CD4-positive, alpha-beta T cell treated with Interleukin-12 subunit alpha and Interleukin-12 subunit beta, for 1 hour (primary cell): Measurements from ENCODE around the gene MRPL41.
A peak's percentile ranks its signal among the peaks of the same experiment; 100 is the strongest.
"Not testable (repeated sequence)": the region's sequence is repeated elsewhere in the genome, so short reads cannot be mapped to it uniquely, and the experiment has no call there.

Experiments
- DNase-seq: peaks from one replicate; pipeline ENCODE4 v3.0.0-alpha.2; 2020

MRPL41 gene

DNA sequence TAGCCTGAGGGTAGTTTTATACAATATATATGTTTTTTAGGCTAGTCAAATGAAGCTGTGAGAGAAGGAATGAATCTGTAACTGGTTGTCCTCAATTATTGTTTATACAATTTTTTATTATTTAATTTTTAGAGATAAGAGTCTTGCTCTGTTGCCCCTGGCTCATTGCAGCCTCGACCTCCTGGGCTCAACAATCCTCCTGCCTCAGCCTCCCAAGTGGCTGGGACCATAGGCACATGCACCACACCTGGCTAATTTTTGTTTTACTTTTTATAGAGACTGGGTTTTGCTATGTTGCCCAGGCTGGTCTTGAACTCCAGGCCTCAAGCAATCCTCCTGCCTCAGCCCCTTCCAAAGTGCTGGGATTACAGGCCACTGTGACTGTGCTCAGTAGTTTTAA, 2.7 kb downstream of the MRPL41 start:
- no peak for DNase-seq

- DNase-seq, result no peak
Observed at GRCh38 chr9:137555179-137555578, 3.5 kb downstream of the MRPL41 start.

GRCh38 chr9:137556069-137556838, 4.6 kb downstream of the MRPL41 start:
- no peak for DNase-seq

DNA sequence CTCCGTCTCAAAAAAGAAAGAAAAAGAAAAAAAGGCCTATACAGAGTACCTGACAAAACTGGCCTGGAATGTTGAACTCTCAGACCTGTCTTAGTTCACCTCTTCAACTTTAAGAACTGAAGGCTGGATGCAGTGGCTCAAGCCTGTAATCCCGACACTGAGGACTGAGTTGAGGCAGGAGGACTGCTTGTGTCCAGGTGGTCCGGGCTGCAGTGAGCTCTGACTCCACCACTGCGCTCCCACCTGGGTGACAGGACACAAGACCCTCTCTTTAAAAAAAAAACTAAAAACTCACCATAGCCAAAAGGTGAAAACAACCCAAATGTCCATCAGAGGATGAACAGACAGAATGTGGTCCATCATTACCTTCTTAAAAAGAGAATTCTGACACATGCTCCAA, 6.4 kb downstream of the MRPL41 start:
- no peak for DNase-seq

DNA sequence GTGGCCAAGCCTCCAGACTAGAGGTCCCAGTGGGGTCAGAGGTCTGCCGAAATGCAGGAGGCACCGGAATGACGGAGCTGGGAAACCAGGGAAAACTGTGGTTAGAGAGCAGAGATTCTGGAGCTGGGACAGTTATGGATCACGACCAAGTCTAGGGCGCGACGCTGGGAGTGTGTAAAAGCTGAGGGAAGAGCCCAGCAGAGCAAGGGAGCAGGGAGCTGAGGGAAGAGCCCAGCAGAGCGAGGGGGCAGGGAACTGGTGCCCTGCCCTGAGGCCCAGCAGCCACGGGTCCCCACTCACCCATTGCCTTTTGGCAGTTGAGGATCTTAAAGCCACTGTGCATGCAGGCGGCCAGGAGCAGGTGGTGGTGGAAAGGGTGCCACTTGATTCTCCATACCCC, 12.5 kb downstream of the MRPL41 start:
- DNase-seq, result no peak

DNA sequence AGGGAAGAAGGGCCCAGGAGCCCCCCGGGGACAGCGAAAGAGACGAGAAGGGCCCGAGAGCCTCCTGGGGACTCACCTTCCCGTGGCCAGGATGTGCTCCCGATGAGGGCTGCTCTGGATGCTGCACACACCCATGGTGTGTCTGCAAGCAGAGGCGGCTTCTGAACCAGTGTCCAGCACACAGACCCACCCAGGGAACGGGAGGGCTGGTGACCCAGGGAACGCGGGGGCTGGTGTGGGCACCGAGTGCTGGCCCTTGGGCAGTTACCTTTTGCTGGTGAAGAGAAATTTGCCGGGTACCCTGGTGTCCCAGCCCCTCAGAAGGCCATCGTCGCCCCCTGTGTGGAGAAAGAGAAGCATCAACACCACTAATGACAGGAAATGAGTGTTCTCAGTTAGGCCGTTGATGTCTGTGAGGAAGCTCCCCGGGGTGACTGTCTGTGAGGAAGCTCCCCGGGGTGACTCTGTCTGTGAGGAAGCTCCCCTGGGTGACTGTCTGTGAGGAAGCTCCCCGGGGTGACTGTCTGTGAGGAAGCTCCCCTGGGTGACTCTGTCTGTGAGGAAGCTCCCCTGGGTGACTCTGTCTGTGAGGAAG, 13.2 kb downstream of the MRPL41 start:
- no peak for DNase-seq

- DNase-seq, result not testable (repeated sequence)
Observed at GRCh38 chr9:137568445-137568844, 16.8 kb downstream of the MRPL41 start.

DNA sequence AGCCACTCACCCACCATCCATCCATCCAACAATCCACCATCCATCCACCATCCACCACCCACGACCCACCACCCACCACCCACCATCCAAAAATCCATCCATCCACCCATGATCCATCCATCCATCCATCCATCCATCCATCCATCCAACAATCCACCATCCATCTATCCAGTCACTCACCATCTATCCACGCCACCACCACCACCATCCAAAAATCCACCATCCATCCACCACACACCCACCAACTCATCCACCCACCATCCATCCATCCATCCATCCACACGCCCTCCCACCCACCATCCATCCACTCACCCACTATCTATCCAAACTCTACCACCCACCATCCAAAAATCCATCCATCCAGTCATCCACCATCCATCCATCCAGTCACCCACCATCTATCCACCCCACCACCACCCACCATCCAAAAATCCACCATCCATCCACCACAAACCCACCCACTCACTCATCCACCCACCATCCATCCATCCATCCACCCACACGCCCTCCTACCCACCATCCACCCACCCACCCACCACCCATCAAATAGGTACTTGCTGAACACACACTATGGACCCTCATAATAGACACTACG, 18.0 kb downstream of the MRPL41 start:
- DNase-seq, result no peak

DNA sequence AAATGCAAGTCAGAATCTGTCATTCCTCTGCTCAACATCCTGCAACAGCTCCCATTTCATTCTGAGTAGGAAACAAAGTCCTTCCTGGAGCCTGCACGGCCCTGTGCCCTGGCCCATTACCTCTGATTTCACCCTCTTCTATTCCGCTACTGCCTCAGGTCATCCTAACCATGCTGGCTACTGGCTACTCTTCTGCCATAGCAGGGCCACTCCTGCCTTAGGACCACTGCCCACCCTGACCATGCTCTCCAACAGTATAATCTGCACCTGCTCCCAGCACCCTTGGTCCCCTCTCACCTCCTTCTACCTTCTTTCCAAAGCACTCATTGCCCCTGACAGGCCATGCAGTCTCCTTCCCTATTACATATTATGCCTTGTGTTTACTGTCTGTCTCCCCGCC, 18.9 kb downstream of the MRPL41 start:
- DNase-seq, result no peak

DNA sequence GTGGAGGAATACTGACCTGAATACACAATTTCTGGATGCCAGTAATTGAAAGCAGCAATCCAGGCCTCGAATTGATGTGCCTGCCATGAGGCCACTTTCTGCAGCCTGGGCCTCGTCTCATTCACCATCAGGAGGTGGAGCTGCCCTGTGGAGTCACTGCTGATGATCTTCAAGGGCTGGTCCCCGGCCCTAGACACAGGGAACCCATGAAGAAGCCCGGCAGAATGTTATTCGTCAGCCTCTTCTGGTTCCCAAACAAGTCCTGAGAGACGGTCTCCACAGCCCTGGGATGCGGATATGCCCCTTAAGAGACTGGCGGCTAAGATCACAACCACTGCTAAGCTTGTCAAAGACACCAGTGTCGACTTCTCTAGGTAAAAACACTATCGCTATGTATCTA, 22.5 kb downstream of the MRPL41 start:
- DNase-seq, result no peak

DNA sequence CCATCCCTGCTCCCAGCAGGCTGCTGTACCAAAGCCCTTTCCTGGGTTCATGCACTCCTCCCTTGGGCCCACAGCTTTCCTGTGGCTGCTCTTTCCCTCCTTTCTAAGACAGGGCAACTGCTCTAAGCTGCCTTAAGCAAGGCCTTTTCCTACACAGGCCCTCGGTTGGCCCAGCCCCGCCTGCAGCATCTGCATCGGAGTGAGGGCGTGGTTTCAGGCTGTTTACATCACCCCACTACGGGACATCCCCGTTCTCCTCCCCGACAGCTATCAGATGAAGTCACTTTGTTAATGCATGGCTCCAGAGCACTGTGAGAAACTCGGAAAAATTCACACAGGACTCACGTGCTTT, 23.7 kb downstream of the MRPL41 start:
- DNase-seq, result peak; percentile 40

DNA sequence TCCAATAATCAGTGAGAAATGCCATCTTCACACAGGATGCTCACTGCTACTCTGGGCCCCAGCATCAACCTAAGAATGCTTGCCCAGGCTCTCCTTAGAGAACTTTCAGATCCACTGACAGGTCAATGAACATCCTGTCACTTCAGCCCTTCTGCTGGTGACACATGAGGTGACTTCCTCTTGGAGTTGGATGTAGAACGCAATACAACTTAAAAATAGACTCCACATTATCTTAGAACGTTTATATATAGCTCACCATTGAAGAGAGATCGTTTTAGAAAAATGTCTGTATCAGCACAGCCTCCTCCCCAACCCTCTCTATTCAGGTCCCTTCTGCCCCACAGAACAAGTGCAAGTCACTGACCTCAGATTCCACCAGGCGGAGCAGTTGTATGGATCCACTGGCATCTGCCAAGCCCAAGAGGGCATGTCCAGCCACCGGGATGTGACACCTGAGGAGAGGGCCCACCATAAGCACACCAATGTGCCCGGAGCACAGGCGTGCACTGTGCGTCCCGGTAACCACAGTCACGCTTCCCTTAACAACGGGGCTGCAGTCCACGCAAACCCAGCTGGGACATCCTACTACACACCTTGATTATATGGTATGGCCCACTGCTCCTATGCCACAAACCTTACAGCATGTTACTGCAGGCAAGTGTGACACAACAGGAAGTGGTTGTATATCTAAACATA, 24.2 kb downstream of the MRPL41 start:
- DNase-seq, result no peak

GRCh38 chr9:137578518-137579258, 27.0 kb downstream of the MRPL41 start, which contains the start of gene DPH7:
DPH7 (minus strand) TSS chr9:137578925; CDS start chr9:137578777, 148 bp downstream.
- DNase-seq, result peak; percentile 94

GRCh38 chr9:137579259-137579604, 27.6 kb downstream of the MRPL41 start:
- no peak for DNase-seq

DNA sequence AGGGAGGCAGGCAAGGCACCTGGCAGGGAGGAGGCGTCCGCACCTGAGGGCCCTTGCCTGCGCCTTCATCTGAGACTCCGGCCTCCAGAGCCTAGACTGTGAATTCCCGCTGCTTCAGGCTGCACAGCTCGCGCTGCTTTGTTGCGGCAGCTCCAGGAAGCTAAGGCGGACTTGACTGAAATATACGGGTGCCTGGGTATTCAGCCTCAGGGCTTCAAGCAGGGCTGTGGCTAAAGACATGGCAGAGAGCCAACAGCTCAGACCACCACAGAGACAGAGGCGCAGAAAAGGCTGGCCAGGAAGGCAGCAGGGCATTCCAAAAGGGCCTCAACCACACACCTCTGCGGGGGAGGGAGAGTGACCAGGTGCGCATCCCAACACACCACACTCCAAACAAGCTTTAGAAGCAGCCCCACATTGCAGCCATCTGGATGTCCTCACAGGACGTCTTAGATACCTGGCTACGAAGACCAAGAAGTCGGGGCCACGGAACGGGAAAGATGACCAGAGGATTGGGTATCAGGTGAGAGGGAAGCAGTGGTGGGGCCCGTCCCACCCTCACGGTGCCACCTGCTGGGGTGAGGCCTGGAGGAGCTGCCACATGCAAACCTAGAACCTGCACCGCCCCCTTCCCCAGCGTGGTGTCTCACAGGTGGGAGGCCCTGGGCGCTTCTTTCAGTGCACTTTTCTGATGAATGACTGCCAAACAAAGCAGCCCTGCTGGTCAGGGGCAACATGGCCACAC, 28.7 kb downstream of the MRPL41 start:
- no peak for DNase-seq

DNA sequence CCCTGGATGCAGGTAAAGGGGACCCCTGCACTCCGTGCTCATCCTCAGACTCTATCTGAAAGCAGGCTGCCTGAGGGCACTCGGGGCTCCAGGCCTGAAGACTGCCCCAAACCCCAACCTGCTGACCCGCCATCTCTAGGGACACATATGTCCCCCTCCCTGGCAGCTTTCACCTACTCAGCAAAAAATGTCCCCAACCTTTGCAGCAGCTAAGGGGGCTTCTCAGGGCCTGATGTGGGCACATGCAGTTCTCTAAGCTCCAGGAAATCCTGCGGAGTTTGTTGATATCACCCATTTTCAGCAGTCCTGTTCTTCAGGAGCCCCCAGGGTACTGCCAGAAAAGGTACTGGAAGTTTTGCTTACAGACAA, 29.3 kb downstream of the MRPL41 start:
- no peak for DNase-seq

DNA sequence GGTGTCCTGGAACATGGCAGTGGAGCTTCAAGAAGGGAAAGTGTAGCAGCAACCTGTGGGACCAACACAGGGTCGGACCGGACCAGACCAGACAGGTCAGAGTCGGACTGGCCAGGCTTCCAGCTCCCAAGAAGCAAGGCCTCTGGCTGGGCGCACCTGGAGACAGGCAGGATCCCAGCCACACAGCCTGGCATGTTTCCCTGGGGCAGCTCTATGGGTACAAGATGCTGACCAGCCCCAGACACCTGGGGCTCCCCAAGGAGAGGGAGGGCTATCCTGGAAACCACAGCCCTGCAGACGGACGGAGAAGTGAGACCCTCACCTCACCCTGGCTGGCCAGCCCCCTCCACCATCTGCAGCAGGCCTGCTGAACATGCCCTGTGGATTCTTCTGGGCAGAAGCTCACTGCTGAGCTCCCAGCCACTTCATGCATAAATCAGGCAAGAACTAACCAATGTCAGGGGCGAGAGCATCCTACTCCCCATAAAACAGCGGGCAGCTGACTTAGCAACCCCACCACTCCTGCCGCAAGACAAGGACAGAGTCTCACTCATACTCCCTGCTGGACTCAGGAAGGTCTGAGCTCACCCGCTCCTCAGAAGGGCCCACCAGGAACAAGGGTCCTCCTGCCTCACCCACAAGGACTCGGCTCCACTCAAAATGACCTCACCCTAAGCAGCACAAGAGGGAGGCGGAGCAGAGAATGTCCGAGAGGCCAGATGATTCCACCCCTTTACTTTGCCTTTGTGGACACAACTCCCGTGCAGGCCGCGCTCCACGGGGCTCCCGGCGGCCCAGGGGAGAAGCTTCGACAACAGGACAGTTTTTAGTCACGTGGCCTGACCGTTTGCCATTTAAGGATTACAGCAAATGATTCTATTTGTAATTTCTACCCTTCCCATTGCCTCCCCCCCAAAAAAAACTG, 29.9 kb downstream of the MRPL41 start:
- no peak for DNase-seq

DNA sequence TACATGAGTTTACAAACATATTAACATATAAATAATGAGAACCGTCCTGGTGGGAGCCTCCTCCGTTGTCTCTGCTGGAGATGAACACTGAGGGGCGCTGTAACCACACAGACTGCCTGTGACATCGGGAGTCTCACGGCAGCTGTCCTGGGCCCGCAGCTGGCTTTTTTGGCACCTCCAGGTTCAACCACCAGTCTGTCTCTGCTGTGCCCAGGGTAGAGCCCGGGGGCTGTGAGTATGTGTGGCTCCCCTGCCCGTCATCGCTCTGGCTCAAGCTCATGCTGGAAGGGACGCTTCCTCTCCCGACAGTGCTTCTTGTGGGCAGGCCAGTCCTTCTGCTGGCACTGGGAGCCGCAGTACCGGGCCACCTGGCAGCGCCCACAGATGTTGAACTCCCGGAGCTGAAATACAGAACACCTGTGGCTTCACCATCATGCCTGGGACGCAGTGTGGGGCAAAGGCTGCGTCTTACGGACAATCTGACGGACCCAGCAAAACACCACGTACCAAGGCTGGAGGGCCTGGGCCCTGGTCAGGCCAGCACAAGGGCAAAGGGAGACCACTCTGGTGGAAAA, 30.7 kb downstream of the MRPL41 start:
- peak; percentile 21 for DNase-seq

DNA sequence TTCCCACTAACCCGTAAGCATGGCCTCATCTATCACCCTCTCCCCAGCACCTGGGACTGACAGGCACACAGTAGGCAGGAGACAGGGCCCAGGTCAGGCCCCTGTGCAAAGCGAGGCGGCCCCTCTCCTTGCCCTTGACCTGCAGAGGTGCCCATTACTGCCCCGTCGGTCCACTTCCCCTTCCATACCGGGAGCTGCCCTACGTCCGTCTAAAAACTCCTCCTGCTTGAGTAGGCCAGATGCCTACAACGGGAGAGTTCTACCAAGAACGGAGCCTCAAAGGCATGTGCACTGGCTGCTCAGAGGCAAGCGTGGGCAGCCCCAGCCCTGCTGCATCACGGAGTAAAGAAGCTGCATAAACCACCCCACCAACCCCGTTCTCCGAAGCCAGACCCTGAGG, 31.7 kb downstream of the MRPL41 start:
- DNase-seq, result no peak

DNA sequence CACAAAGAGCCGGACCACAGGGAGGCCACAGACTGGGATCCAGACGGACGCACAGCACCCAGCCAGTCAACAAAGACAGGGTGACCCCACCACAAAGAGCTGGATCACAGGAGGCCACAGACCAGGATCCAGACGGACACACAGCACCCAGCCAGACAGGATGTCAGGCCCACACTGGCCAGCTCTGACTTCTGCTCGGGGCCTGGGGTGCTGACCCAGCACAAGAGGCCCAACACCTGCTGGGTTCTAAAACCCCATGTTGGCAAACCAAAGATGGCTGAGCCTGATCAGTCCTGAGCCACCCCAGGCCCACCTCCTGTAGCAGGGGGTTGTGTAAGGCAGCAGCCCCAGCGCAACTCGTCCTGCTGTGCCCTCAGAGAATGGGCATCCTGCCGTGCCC, 32.3 kb downstream of the MRPL41 start:
- DNase-seq, result no peak

DNA sequence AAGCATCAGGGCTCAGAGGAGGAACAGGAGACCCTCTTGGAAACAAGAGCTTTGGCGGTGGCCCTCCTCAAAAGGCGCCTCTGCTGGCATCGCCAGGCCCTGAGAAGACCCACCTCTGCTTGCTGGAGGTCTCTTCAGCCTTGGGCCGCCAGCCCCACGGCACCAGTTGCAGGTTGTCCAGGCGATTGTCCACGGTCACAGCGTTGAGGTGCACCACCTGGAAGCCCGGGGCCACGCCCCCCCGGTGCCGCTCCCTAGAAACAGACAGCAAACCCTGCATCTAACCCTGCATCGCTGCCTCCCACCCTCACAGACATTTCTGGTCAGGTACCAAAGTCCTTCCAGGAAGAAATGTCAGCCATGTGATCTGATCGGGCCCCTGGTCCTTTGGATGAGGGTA, 35.2 kb downstream of the MRPL41 start:
- DNase-seq, result no peak
